MM.1S (cell line): Measurements from ENCODE around the gene RIMBP3C.

Experiments used
- DNase-seq: peaks from one replicate; pipeline ENCODE4 v3.0.0-alpha.2; 2015
- H2AFZ ChIP-seq: fragments of 300-600 bp; sonication (generic); 2 replicates; pipeline ENCODE4 v1.6.0; 2016; ENCODE audit warnings: antibody characterized with exemption, low read length
- H3F3A ChIP-seq: fragments of 300-600 bp; sonication (generic); 2 replicates; pipeline ENCODE4 v1.6.1; 2016; ENCODE audit warnings: mild to moderate bottlenecking, antibody characterized with exemption, low read length, moderate library complexity, mixed read lengths; ENCODE audit not compliant: insufficient read depth
- H3K27ac ChIP-seq: fragments of 300-600 bp; sonication (generic); 2 replicates; pipeline ENCODE4 v1.5.1; 2016; ENCODE audit warnings: mild to moderate bottlenecking, low read length
- H3K27me3 ChIP-seq: fragments of 300-600 bp; sonication (generic); replicated peaks from 2 replicates; pipeline ENCODE4 v1.6.0; 2016; ENCODE audit warnings: low read length; ENCODE audit not compliant: insufficient read depth
- H3K36me3 ChIP-seq: fragments of 300-600 bp; sonication (generic); replicated peaks from 2 replicates; pipeline ENCODE4 v1.6.1; 2016; ENCODE audit warnings: mild to moderate bottlenecking, low read length, mixed read lengths; ENCODE audit not compliant: insufficient read depth
- H3K4me1 ChIP-seq: fragments of 300-600 bp; sonication (generic); 2 replicates; pipeline ENCODE4 v1.6.1; 2016; ENCODE audit warnings: low read length, mixed read lengths
- H3K4me2 ChIP-seq: fragments of 300-600 bp; sonication (generic); 2 replicates; pipeline ENCODE4 v1.6.0; 2016; ENCODE audit warnings: low read depth, low read length
- H3K4me3 ChIP-seq: fragments of 300-600 bp; sonication (generic); 2 replicates; pipeline ENCODE4 v1.5.1; 2016; ENCODE audit warnings: low read length, mixed read lengths
- H3K79me2 ChIP-seq: fragments of 300-600 bp; sonication (generic); 2 replicates; pipeline ENCODE4 v1.6.1; 2016; ENCODE audit warnings: mixed run types, low read length, mixed read lengths
- H3K9ac ChIP-seq: fragments of 300-600 bp; sonication (generic); 2 replicates; pipeline ENCODE4 v1.6.1; 2016; ENCODE audit warnings: low read length, mixed read lengths
- H3K9me2 ChIP-seq: fragments of 300-600 bp; sonication (generic); replicated peaks from 2 replicates; pipeline ENCODE4 v1.6.1; 2016; ENCODE audit warnings: mild to moderate bottlenecking, low read length, mixed read lengths; ENCODE audit not compliant: insufficient read depth
- H3K9me3 ChIP-seq: fragments of 300-600 bp; sonication (generic); replicated peaks from 2 replicates; pipeline ENCODE4 v1.6.1; 2016; ENCODE audit warnings: mild to moderate bottlenecking, low read length, mixed read lengths; ENCODE audit not compliant: insufficient read depth
- H4K20me1 ChIP-seq: fragments of 300-600 bp; sonication (generic); 2 replicates; pipeline ENCODE4 v1.6.1; 2016; ENCODE audit warnings: mild to moderate bottlenecking, low read length, moderate library complexity, mixed read lengths; ENCODE audit not compliant: insufficient read depth
- CTCF ChIP-seq: fragments of 300-600 bp; sonication (generic); IDR thresholded peaks from 2 replicates; pipeline ENCODE4 v1.5.1; 2016; ENCODE audit warnings: antibody characterized with exemption, low read length, mixed read lengths
- EZH2 ChIP-seq: fragments of 300-600 bp; sonication (generic); optimal IDR thresholded peaks from 2 replicates; pipeline ENCODE3; 2017; ENCODE audit warnings: low read depth, mild to moderate bottlenecking, antibody characterized with exemption, low read length, mixed read lengths
- EZH2phosphoT487 ChIP-seq: fragments of 300-600 bp; sonication (generic); IDR thresholded peaks from 2 replicates; pipeline ENCODE4 v1.6.1; 2018; ENCODE audit warnings: antibody characterized with exemption, low read length

Gene RIMBP3C

GRCh38 chr22:21579474-21579851 lies 28.2 kb upstream of the RIMBP3C start:
- Histone ChIP-seq H3K27me3 (no peaks in the 10 kb centered on the region), H4K20me1 (peaks cover 53% of the 10 kb centered on the region), H3K4me1 (no peaks in the 10 kb centered on the region), H2AFZ (no peak overlapping the region), H3K9me2 (no peaks in the 10 kb centered on the region), H3K79me2 (peaks cover 97% of the 10 kb centered on the region), H3K27ac (no peak overlapping the region), H3K36me3 (no peaks in the 10 kb centered on the region), H3K9me3 (no peaks in the 10 kb centered on the region), H3K9ac (no peak overlapping the region), H3K4me3 (no peak overlapping the region), H3K4me2 (no peak overlapping the region), H3F3A (no peaks in the 10 kb centered on the region)
- no peak for DNase-seq
- TF ChIP-seq EZH2 (no peak), CTCF (no peak)

- Histone ChIP-seq H3K4me3 (no peak overlapping the region), H3F3A (no peaks in the 10 kb centered on the region), H3K9me3 (no peaks in the 10 kb centered on the region), H3K36me3 (no peaks in the 10 kb centered on the region), H3K4me2 (no peak overlapping the region), H3K9me2 (no peaks in the 10 kb centered on the region), H2AFZ (no peak overlapping the region), H3K4me1 (peaks cover 20% of the 10 kb centered on the region), H3K79me2 (peaks cover 99% of the 10 kb centered on the region), H4K20me1 (peaks cover 69% of the 10 kb centered on the region), H3K9ac (no peak overlapping the region), H3K27me3 (no peaks in the 10 kb centered on the region), H3K27ac (no peak overlapping the region)
- TF ChIP-seq EZH2, result no peak
- TF ChIP-seq EZH2phosphoT487, result no peak
- no peak for TF ChIP-seq CTCF
- no peak for DNase-seq
These were observed 22.7 kb upstream of the RIMBP3C start for GRCh38 chr22:21573750-21574494.

DNA sequence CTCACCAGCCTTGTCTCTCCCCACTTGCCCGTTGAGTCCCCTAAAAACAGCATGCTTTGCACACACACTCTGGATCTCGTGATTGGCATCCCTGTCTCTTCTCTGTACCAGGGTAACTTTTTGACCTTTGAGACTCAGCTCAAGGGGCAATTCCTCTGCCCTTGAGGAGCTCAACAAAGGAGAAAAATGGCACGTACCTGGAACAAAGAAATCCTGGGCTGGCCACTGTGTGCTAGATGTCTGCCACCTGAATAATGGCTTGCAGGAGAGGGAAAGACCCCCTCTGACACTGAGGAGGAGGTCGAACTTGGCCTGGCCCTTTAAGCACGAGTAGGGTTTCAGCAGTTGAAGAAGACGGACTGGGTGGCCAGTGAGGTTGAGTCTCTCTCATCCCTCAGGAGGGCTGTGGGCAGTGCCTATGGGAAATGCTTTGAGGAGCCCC lies 22.1 kb upstream of the RIMBP3C start:
- H4K20me1 ChIP-seq, result peaks cover 65% of the 10 kb centered on the region
- DNase-seq, result no peak
- no peaks in the 10 kb centered on the region for H3K27me3 ChIP-seq
- H3K27ac ChIP-seq, result no peak overlapping the region
- TF ChIP-seq EZH2 (no peak), EZH2phosphoT487 (no peak)
- H2AFZ ChIP-seq, result no peak overlapping the region
- H3K9me3 ChIP-seq, result no peaks in the 10 kb centered on the region
- no peaks in the 10 kb centered on the region for H3K36me3 ChIP-seq
- no peaks in the 10 kb centered on the region for H3F3A ChIP-seq
- no peak overlapping the region for H3K4me3 ChIP-seq
- no peaks in the 10 kb centered on the region for H3K9me2 ChIP-seq
- H3K79me2 ChIP-seq, result peaks cover 100% of the 10 kb centered on the region
- peaks cover 20% of the 10 kb centered on the region for H3K4me1 ChIP-seq
- H3K9ac ChIP-seq, result no peak overlapping the region
- no peak overlapping the region for H3K4me2 ChIP-seq

DNA sequence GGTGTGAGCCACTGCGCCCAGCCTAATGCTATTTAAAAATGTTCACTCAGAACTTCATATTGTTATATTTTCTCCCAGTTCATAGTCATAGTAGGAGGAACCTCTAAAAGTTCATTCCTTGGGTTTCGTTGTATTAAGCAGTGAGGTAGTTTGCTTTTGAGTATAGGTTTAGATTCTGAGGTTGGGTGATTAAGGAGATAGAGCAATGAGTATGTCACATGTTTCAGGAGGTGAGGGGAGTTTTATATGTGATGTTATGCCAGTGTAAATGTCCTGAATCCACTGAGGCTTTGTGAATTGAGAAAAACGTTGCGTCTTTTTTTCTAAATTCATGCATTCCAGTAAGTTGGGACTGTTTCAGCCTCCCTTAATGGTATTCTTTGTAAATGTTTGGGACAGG lies 20.4 kb upstream of the RIMBP3C start:
- H4K20me1 ChIP-seq, result peaks cover 53% of the 10 kb centered on the region
- H3K9me3 ChIP-seq, result no peaks in the 10 kb centered on the region
- no peak overlapping the region for H3K9ac ChIP-seq
- no peaks in the 10 kb centered on the region for H3K9me2 ChIP-seq
- no peak overlapping the region for H3K27ac ChIP-seq
- H3K36me3 ChIP-seq, result no peaks in the 10 kb centered on the region
- TF ChIP-seq CTCF, result no peak
- no peak for TF ChIP-seq EZH2phosphoT487
- TF ChIP-seq EZH2, result no peak
- no peak overlapping the region for H3K4me3 ChIP-seq
- H3K79me2 ChIP-seq, result peaks cover 94% of the 10 kb centered on the region
- no peaks in the 10 kb centered on the region for H3K27me3 ChIP-seq
- no peaks in the 10 kb centered on the region for H3F3A ChIP-seq
- DNase-seq, result no peak
- H2AFZ ChIP-seq, result no peak overlapping the region
- no peak overlapping the region for H3K4me2 ChIP-seq
- H3K4me1 ChIP-seq, result peaks cover 20% of the 10 kb centered on the region
